SU-DHL-6 (cell line): ENCODE results near the gene NDC80.

Experiments
- H2AFZ ChIP-seq: fragments of 200-600 bp; sonication (generic); 2 replicates; pipeline ENCODE4 v1.6.1; 2014; ENCODE audit warnings: low read depth, mild to moderate bottlenecking, moderate library complexity, mixed read lengths, antibody characterized with exemption, low read length; ENCODE audit not compliant: severe bottlenecking
- H3F3A ChIP-seq: fragments of 200-600 bp; shearing (Covaris generic); 2 replicates; pipeline ENCODE4 v1.6.0; 2016; ENCODE audit warnings: antibody characterized with exemption, mild to moderate bottlenecking; ENCODE audit not compliant: insufficient read depth
- H3K27ac ChIP-seq: fragments of 200-600 bp; sonication (generic); 2 replicates; pipeline ENCODE4 v1.5.1; 2016; ENCODE audit warnings: low read depth, mild to moderate bottlenecking, low read length, moderate library complexity, mixed read lengths
- H3K27me3 ChIP-seq: fragments of 200-600 bp; sonication (generic), shearing (Covaris generic); 2 replicates; pipeline ENCODE4 v1.6.0; 2014; ENCODE audit warnings: mild to moderate bottlenecking, low read length
- H3K36me3 ChIP-seq: fragments of 200-600 bp; sonication (generic); 2 replicates; pipeline ENCODE4 v1.6.1; 2014; ENCODE audit warnings: mild to moderate bottlenecking, low read length, mixed read lengths
- H3K4me2 ChIP-seq: fragments of 300-600, 200-600 bp; shearing (Covaris generic), sonication (generic); 2 replicates; pipeline ENCODE4 v1.6.0; 2014; ENCODE audit warnings: low read length, low read depth, mild to moderate bottlenecking; ENCODE audit not compliant: poor library complexity, severe bottlenecking
- H3K4me3 ChIP-seq: fragments of 200-600 bp; sonication (generic); 2 replicates; pipeline ENCODE4 v1.5.1; 2014; ENCODE audit warnings: antibody characterized with exemption, low read length, mild to moderate bottlenecking, mixed read lengths; ENCODE audit not compliant: insufficient read depth, poor library complexity, severe bottlenecking
- H3K79me2 ChIP-seq: fragments of 200-600 bp; sonication (generic); 2 replicates; pipeline ENCODE4 v1.6.1; 2014; ENCODE audit warnings: mild to moderate bottlenecking, low read length, moderate library complexity; ENCODE audit not compliant: insufficient read depth
- H3K9ac ChIP-seq: fragments of 200-600 bp; sonication (generic); 2 replicates; pipeline ENCODE4 v1.7.0; 2014; ENCODE audit warnings: mild to moderate bottlenecking, low read length
- H3K9me2 ChIP-seq: fragments of 200-600 bp; sonication (generic); replicated peaks from 2 replicates; pipeline ENCODE4 v1.6.1; 2014; ENCODE audit warnings: low read length; ENCODE audit not compliant: insufficient read depth
- H3K9me3 ChIP-seq: fragments of 200-600 bp; sonication (generic); 2 replicates; pipeline ENCODE4 v1.6.1; 2014; ENCODE audit warnings: low read length, mixed read lengths; ENCODE audit not compliant: insufficient read depth
- H4K20me1 ChIP-seq: fragments of 200-600 bp; sonication (generic); 2 replicates; pipeline ENCODE4 v1.6.1; 2014; ENCODE audit warnings: low read depth, mild to moderate bottlenecking, antibody characterized with exemption, low read length, moderate library complexity, mixed read lengths
- EZH2phosphoT487 ChIP-seq: fragments of 200-600 bp; sonication (generic), shearing (Covaris generic); conservative IDR thresholded peaks from 2 replicates; pipeline ENCODE4 v1.6.1; 2018; ENCODE audit warnings: mild to moderate bottlenecking, antibody characterized with exemption, low read length, moderate library complexity, mixed read lengths
- TF ChIP-seq, protein P1 (sequence below): fragments of 200-600 bp; sonication (generic); IDR thresholded peaks from one replicate; pipeline ENCODE4 v1.5.1; 2017; ENCODE audit warnings: antibody characterized with exemption, mild to moderate bottlenecking, low read length, moderate library complexity; ENCODE audit not compliant: insufficient read depth, poor library complexity, severe bottlenecking

NDC80 gene

DNA sequence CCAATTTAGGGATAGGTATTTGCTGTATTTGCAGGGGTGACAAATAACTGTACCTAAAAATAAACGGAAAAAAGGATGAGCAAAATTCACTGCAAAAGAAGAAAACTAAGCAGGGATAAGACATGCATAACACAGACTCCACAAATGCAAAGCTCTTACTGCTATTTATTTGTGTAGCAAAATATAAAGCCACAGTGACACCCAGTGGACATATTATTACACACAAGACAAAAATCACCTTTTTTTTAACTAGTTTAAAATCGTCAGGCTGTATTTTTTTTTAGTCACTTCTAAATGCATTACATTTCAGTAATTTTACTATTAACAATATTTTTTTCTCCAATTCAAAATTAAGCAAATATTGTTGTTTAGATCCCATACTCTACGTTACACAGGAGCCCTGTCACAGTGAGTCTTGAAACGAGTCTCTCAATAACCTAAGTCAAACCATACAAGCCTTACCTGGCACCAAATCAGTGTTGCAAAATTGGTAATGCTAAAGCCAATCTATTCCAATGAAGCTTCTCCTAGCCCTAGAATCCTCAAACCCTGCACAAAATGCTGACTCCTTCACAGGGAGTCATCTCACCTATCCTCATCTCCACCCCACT lies 23.8 kb upstream of the NDC80 start:
- no peaks in the 10 kb centered on the region; the same call in 1 of the 2 replicates for H3K79me2 ChIP-seq
- no peak overlapping the region for H3K4me2 ChIP-seq
- no peak overlapping the region for H3K27ac ChIP-seq
- no peak for TF ChIP-seq EZH2phosphoT487
- TF ChIP-seq, protein P1, sequence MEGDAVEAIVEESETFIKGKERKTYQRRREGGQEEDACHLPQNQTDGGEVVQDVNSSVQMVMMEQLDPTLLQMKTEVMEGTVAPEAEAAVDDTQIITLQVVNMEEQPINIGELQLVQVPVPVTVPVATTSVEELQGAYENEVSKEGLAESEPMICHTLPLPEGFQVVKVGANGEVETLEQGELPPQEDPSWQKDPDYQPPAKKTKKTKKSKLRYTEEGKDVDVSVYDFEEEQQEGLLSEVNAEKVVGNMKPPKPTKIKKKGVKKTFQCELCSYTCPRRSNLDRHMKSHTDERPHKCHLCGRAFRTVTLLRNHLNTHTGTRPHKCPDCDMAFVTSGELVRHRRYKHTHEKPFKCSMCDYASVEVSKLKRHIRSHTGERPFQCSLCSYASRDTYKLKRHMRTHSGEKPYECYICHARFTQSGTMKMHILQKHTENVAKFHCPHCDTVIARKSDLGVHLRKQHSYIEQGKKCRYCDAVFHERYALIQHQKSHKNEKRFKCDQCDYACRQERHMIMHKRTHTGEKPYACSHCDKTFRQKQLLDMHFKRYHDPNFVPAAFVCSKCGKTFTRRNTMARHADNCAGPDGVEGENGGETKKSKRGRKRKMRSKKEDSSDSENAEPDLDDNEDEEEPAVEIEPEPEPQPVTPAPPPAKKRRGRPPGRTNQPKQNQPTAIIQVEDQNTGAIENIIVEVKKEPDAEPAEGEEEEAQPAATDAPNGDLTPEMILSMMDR: peak; percentile 17
- peaks cover 13% of the 10 kb centered on the region; the same call in 1 of the 2 replicates for H3F3A ChIP-seq
- no peaks in the 10 kb centered on the region; the same call in 1 of the 2 replicates for H4K20me1 ChIP-seq
- peaks cover 20% of the 10 kb centered on the region; the same call in 1 of the 2 replicates for H3K36me3 ChIP-seq
- H2AFZ ChIP-seq: no peak overlapping the region
- H3K4me3 ChIP-seq: no peak overlapping the region
- no peak overlapping the region for H3K9ac ChIP-seq
- H3K9me3 ChIP-seq: no peaks in the 10 kb centered on the region
- no peaks in the 10 kb centered on the region for H3K9me2 ChIP-seq
- H3K27me3 ChIP-seq: no peaks in the 10 kb centered on the region

DNA sequence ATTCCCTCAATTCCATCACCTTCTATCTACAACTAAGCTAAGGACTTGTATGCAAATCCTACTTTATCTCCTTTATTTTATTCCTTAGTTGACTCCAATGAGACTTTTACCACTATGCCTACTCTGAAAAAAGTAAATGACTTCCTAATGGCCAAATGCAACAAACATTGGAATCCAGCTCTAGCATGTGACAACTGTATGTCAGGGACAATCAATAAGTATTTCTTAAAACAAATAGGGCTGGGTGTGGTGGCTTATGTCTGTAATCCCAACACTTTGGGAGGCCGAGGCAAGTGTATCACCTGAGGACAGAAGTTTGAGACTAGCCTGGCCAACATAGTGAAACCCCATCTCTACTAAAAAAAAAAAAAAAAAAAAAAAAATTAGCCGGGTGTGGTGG lies 21.9 kb upstream of the NDC80 start:
- Histone ChIP-seq H3K79me2 (no peaks in the 10 kb centered on the region; the same call in 1 of the 2 replicates), H3K4me2 (no peak overlapping the region), H4K20me1 (no peaks in the 10 kb centered on the region; the same call in 1 of the 2 replicates), H3K9me2 (no peaks in the 10 kb centered on the region), H3K9ac (no peak overlapping the region), H2AFZ (no peak overlapping the region), H3F3A (peaks cover 3% of the 10 kb centered on the region; the same call in 1 of the 2 replicates), H3K36me3 (peaks cover 25% of the 10 kb centered on the region; the same call in 1 of the 2 replicates), H3K27me3 (no peaks in the 10 kb centered on the region), H3K27ac (no peak overlapping the region), H3K9me3 (no peaks in the 10 kb centered on the region), H3K4me3 (no peak overlapping the region)
- TF ChIP-seq EZH2phosphoT487: no peak
- TF ChIP-seq, protein P1: no peak

DNA sequence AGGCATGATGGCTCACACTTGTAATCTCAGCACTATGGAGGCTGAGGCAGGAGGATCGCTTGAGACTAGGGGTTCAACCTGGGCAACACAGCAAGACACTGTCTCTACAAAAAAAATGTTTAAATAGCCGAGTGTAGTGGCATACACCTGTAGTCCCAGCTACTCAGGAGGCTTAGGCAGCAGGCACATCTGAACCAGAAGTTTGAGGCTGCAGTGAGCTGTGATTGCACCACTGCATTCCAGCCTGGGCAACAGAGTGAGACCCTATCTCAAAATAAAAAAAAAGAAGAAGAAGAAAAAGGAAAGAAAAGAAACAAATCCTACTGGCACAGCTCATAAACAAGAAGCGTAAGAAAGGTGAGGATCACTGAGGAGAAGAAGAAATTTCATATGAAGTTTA lies 19.9 kb upstream of the NDC80 start:
- Histone ChIP-seq H3K9me2 (no peaks in the 10 kb centered on the region), H3K79me2 (no peaks in the 10 kb centered on the region), H3K9me3 (no peaks in the 10 kb centered on the region), H3K4me3 (no peak overlapping the region), H3K4me2 (no peak overlapping the region), H3K9ac (no peak overlapping the region), H3F3A (no peaks in the 10 kb centered on the region; the same call in 1 of the 2 replicates), H3K27me3 (no peaks in the 10 kb centered on the region), H3K27ac (no peak overlapping the region), H4K20me1 (no peaks in the 10 kb centered on the region; the same call in 1 of the 2 replicates), H3K36me3 (peaks cover 23% of the 10 kb centered on the region), H2AFZ (no peak overlapping the region)
- no peak for TF ChIP-seq EZH2phosphoT487
- TF ChIP-seq, protein P1: no peak
